ENCODE measurements around the gene NPHS1. TPM values are rescaled to one million over a fixed set of nuclear protein-coding genes. Genes with fewer than 3 reads are reported as not detected.

The NPHS1 gene
- total and polyA plus RNA-seq, 2 experiments from 2014 or later = not detected

DNA sequence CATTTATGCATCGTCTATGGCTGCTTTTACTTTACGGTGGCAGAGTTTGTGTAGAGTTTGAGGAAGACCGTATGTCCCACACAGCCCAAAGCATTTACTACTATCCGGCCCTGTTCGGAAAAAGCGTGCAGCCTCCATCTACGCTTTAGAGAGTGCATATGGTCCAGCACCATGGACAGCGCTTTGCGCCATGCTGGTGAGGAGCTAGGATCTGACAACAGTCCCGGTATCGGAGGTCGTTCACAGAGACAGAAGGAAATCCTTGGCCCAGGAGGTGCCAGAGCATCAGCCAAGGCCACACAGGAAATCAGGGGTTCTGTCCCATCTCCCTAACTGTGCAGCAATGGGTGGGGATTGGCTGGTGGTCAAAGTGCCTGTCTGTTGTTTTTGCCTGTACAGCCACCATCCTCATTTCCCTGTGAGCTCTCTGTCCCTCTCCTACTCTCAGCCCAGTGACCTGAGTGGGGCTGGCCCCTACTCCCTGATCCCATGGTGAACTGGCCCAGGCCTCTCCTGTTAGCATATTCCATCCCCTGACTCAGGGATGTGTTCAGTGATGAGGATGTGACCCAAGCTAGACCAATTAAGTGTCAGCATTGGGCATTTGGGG is 23.5 kb downstream of the NPHS1 start:
- no peaks in the 10 kb centered on the region for H4K20me1 ChIP-seq (ENCODE audit: insufficient read depth)
- no peak overlapping the region for H3K9ac ChIP-seq
- TF ChIP-seq EZH2phosphoT487 (IDR thresholded peaks at IDR 0.05; ENCODE audit: insufficient read depth, low read depth) (no peak), EZH2 (IDR thresholded peaks at IDR 0.05; ENCODE audit: insufficient read depth, poor library complexity, severe bottlenecking) (no peak)
- H3K79me2 ChIP-seq (ENCODE audit: insufficient read depth) = no peaks in the 10 kb centered on the region
- in situ Hi-C loops (cut with MboI) = no loop called here
- no peak overlapping the region for H3K4me3 ChIP-seq
- H3K9me3 ChIP-seq (ENCODE audit: low read depth) = no peaks in the 10 kb centered on the region
- H3K27ac ChIP-seq = no peak overlapping the region
- H3F3A ChIP-seq (ENCODE audit: insufficient read depth) = no peaks in the 10 kb centered on the region
- H3K9me2 ChIP-seq (ENCODE audit: insufficient read depth) = no peaks in the 10 kb centered on the region
- peak; percentile 78 for DNase-seq
- WGBS, 2 experiments (ENCODE audit: low coverage in 1 of 2, low lambda C conversion rate in 2 of 2, missing lambda C conversion rate in 2 of 2) = 13 to 14% methylated on average over 12 of the region's 12 CpGs
- H3K4me2 ChIP-seq (ENCODE audit: unreplicated experiment) = no peak overlapping the region
- H2AFZ ChIP-seq = no peak overlapping the region
- H3K4me1 ChIP-seq (ENCODE audit: insufficient read depth) = no peaks in the 10 kb centered on the region
- peaks cover 12% of the 10 kb centered on the region; the same call in 1 of the 2 replicates for H3K27me3 ChIP-seq (replicated peaks; ENCODE audit: insufficient read depth)
- no peaks in the 10 kb centered on the region for H3K36me3 ChIP-seq (ENCODE audit: low read depth)

DNA sequence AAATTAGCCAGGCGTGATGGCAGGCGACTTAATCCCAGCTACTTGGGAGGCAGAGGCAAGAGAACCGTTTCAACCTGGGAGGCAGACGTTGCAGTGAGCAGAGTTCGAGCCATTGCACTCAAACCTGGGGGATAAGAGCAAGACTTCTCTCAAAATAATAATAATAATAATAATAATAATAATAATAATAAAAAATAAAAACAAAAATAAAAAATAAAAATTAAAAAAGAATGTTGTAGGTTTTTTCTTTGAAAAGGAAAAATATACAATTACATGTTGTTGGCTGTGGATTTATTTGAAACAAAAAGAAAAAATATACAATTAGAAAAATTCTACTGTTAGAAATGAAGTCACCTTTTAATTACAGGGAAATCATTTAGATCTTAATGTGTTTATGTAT is 28.2 kb downstream of the NPHS1 start:
- H3F3A ChIP-seq (ENCODE audit: insufficient read depth) = no peaks in the 10 kb centered on the region
- H3K4me3 ChIP-seq = no peak overlapping the region
- in situ Hi-C loops (cut with MboI) = no loop called here
- no peaks in the 10 kb centered on the region for H3K9me2 ChIP-seq (ENCODE audit: insufficient read depth)
- no peak for TF ChIP-seq EZH2 (IDR thresholded peaks at IDR 0.05; ENCODE audit: insufficient read depth, poor library complexity, severe bottlenecking)
- no peak for TF ChIP-seq EZH2phosphoT487 (IDR thresholded peaks at IDR 0.05; ENCODE audit: insufficient read depth, low read depth)
- 45 to 53% methylated on average over 5 of the region's 5 CpGs for WGBS, 2 experiments (ENCODE audit: low coverage in 1 of 2, low lambda C conversion rate in 2 of 2, missing lambda C conversion rate in 2 of 2)
- no peaks in the 10 kb centered on the region for H3K36me3 ChIP-seq (ENCODE audit: low read depth)
- H4K20me1 ChIP-seq (ENCODE audit: insufficient read depth) = no peaks in the 10 kb centered on the region
- no peaks in the 10 kb centered on the region for H3K4me1 ChIP-seq (ENCODE audit: insufficient read depth)
- no peaks in the 10 kb centered on the region for H3K79me2 ChIP-seq (ENCODE audit: insufficient read depth)
- H3K27ac ChIP-seq = no peak overlapping the region
- no peak for DNase-seq
- no peaks in the 10 kb centered on the region for H3K9me3 ChIP-seq (ENCODE audit: low read depth)
- no peak overlapping the region for H3K9ac ChIP-seq
- no peaks in the 10 kb centered on the region for H3K27me3 ChIP-seq (replicated peaks; ENCODE audit: insufficient read depth)
- no peak overlapping the region for H3K4me2 ChIP-seq (ENCODE audit: unreplicated experiment)
- H2AFZ ChIP-seq = no peak overlapping the region

DNA sequence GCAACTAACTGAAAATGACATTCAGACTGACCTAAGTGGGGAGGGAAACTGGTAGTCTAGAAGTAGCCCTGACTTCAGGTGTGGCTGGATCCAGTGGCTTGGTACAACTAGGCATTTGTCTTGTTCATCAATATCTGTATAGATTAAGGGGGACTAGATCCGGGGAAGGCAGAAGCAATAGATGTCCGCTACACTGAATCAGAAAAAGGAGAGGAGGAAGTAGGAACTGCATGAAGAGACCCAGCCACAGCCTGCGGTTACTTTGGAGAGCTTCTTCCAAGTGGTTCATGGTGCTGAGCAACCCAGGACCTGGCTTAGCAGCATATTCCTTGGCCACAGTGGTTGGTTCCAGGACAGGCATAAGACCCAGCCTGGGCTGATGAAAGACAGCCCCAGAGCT is 29.7 kb downstream of the NPHS1 start:
- no peak for DNase-seq
- H3K79me2 ChIP-seq (ENCODE audit: insufficient read depth) = no peaks in the 10 kb centered on the region
- in situ Hi-C loops (cut with MboI) = no loop called here
- H3K27ac ChIP-seq = no peak overlapping the region
- H4K20me1 ChIP-seq (ENCODE audit: insufficient read depth) = no peaks in the 10 kb centered on the region
- no peaks in the 10 kb centered on the region for H3K36me3 ChIP-seq (ENCODE audit: low read depth)
- H3K9me3 ChIP-seq (ENCODE audit: low read depth) = no peaks in the 10 kb centered on the region
- WGBS, 2 experiments (ENCODE audit: low coverage in 1 of 2, low lambda C conversion rate in 2 of 2, missing lambda C conversion rate in 2 of 2) = 54 to 59% methylated on average over 3 of the region's 3 CpGs
- no peak overlapping the region for H3K4me3 ChIP-seq
- H3K4me1 ChIP-seq (ENCODE audit: insufficient read depth) = no peaks in the 10 kb centered on the region
- H3K4me2 ChIP-seq (ENCODE audit: unreplicated experiment) = no peak overlapping the region
- TF ChIP-seq EZH2phosphoT487 (IDR thresholded peaks at IDR 0.05; ENCODE audit: insufficient read depth, low read depth) (no peak), EZH2 (IDR thresholded peaks at IDR 0.05; ENCODE audit: insufficient read depth, poor library complexity, severe bottlenecking) (no peak)
- no peaks in the 10 kb centered on the region for H3K27me3 ChIP-seq (replicated peaks; ENCODE audit: insufficient read depth)
- H3K9me2 ChIP-seq (ENCODE audit: insufficient read depth) = no peaks in the 10 kb centered on the region
- H3K9ac ChIP-seq = no peak overlapping the region
- H3F3A ChIP-seq (ENCODE audit: insufficient read depth) = no peaks in the 10 kb centered on the region
- no peak overlapping the region for H2AFZ ChIP-seq

DNA sequence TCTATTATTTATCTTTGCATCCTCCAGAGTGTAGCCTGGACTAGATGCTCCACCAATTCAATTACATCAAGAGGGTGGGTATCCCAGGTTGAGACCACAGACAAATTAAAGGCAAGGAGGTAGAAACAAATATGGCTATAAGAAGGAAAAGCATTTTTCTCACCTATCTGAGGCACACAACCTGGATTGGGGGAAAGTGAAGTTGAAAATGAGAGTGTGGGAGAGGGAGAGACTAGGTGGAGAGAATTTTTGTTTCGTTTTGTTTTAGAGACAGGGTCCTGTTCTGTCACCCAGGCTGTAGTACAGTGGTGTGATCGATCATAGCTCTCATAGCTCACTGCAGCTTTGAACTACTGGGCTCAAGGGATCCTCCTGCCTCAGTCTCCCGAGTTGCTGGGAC is 33.9 kb downstream of the NPHS1 start:
- Histone ChIP-seq H3K9ac (no peak overlapping the region), H3K36me3 (ENCODE audit: low read depth) (no peaks in the 10 kb centered on the region), H3K4me3 (no peak overlapping the region), H3K9me2 (ENCODE audit: insufficient read depth) (no peaks in the 10 kb centered on the region), H3K79me2 (ENCODE audit: insufficient read depth) (no peaks in the 10 kb centered on the region), H4K20me1 (ENCODE audit: insufficient read depth) (no peaks in the 10 kb centered on the region), H3K27ac (no peak overlapping the region), H3K27me3 (replicated peaks; ENCODE audit: insufficient read depth) (no peaks in the 10 kb centered on the region), H2AFZ (no peak overlapping the region), H3K4me1 (ENCODE audit: insufficient read depth) (no peaks in the 10 kb centered on the region), H3F3A (ENCODE audit: insufficient read depth) (no peaks in the 10 kb centered on the region), H3K4me2 (ENCODE audit: unreplicated experiment) (no peak overlapping the region), H3K9me3 (ENCODE audit: low read depth) (no peaks in the 10 kb centered on the region)
- TF ChIP-seq EZH2 (IDR thresholded peaks at IDR 0.05; ENCODE audit: insufficient read depth, poor library complexity, severe bottlenecking) = no peak
- DNase-seq = no peak
- in situ Hi-C loops (cut with MboI) = no loop called here
- 26% methylated on average over 3 of the region's 3 CpGs for WGBS, 2 experiments (ENCODE audit: low coverage in 1 of 2, low lambda C conversion rate in 2 of 2, missing lambda C conversion rate in 2 of 2)

DNA sequence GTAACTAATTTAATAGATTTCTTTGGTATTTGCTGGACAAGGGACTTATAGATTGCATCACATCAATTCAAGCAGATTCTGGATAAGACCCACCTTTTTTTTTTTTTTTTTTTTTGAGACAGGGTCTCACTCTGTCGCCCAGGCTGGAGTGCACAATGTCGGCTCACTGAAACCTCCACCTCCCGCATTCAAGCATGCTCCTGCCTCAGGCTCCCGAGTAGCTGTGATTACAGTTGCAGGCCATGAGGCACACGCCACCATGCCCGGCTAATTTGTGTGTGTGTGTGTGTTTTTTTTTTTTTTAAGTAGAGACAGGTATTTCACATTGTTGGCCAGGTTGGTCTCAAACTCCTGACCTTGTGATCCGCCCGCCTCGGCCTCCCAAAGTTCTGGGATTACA is 35.5 kb downstream of the NPHS1 start:
- H3K9me3 ChIP-seq (ENCODE audit: low read depth) = no peaks in the 10 kb centered on the region
- 72 to 75% methylated on average over 9 of the region's 9 CpGs for WGBS, 2 experiments (ENCODE audit: low coverage in 1 of 2, low lambda C conversion rate in 2 of 2, missing lambda C conversion rate in 2 of 2)
- in situ Hi-C loops (cut with MboI) = no loop called here
- TF ChIP-seq EZH2phosphoT487 (IDR thresholded peaks at IDR 0.05; ENCODE audit: insufficient read depth, low read depth) (no peak), EZH2 (IDR thresholded peaks at IDR 0.05; ENCODE audit: insufficient read depth, poor library complexity, severe bottlenecking) (no peak)
- no peaks in the 10 kb centered on the region for H3K9me2 ChIP-seq (ENCODE audit: insufficient read depth)
- H3K4me3 ChIP-seq = no peak overlapping the region
- H3K27ac ChIP-seq = no peak overlapping the region
- no peaks in the 10 kb centered on the region for H3K36me3 ChIP-seq (ENCODE audit: low read depth)
- no peak overlapping the region for H3K4me2 ChIP-seq (ENCODE audit: unreplicated experiment)
- H3K4me1 ChIP-seq (ENCODE audit: insufficient read depth) = no peaks in the 10 kb centered on the region
- DNase-seq = no peak
- no peak overlapping the region for H3K9ac ChIP-seq
- no peaks in the 10 kb centered on the region for H4K20me1 ChIP-seq (ENCODE audit: insufficient read depth)
- H3K79me2 ChIP-seq (ENCODE audit: insufficient read depth) = no peaks in the 10 kb centered on the region
- no peak overlapping the region for H2AFZ ChIP-seq
- H3K27me3 ChIP-seq (replicated peaks; ENCODE audit: insufficient read depth) = 0 out of 2 replicates have a peak, but pooled peaks cover 5% of the 10 kb centered on the region
- no peaks in the 10 kb centered on the region for H3F3A ChIP-seq (ENCODE audit: insufficient read depth)
